HepG2 (cell line): ENCODE results near the gene ALMS1. TPM values are rescaled to one million over a fixed set of nuclear protein-coding genes. Genes with fewer than 3 reads are reported as not detected.
A peak's percentile ranks its signal among the peaks of the same experiment; 100 is the strongest.

Source experiments
- AHDC1 ChIP-seq: sonication (generic); formaldehyde crosslinking; IDR thresholded peaks from 2 replicates; pipeline ENCODE4 v1.5.1; 2020; ENCODE audit warnings: mild to moderate bottlenecking, missing genetic modification reagents, borderline replicate concordance
- ARNT2 ChIP-seq: sonication (generic); formaldehyde crosslinking; IDR thresholded peaks from 2 replicates; pipeline ENCODE4 v1.8.0; 2022; ENCODE audit warnings: mild to moderate bottlenecking, low read depth, missing genetic modification reagents, moderate library complexity
- E2F1 ChIP-seq: sonication (generic); formaldehyde crosslinking; IDR thresholded peaks from 2 replicates; pipeline ENCODE4 v1.5.0; 2020; ENCODE audit warnings: missing genetic modification reagents
- IRF9 ChIP-seq: sonication (generic); formaldehyde crosslinking; IDR thresholded peaks from 2 replicates; pipeline ENCODE4 v1.8.0; 2022; ENCODE audit warnings: missing genetic modification reagents, mild to moderate bottlenecking, borderline replicate concordance
- MIXL1 ChIP-seq: IDR thresholded peaks from 2 replicates; pipeline ENCODE4 v1.6.1; 2016
- MYC ChIP-seq: sonication (generic); formaldehyde crosslinking; IDR thresholded peaks from 2 replicates; pipeline ENCODE4 v1.9.0; 2021; ENCODE audit warnings: missing genetic modification reagents, borderline replicate concordance
- SP4 ChIP-seq: sonication (generic); formaldehyde crosslinking; IDR thresholded peaks from 2 replicates; pipeline ENCODE4 v1.8.1; 2023; ENCODE audit warnings: mild to moderate bottlenecking, missing genetic modification reagents
- THAP9 ChIP-seq: sonication (generic); formaldehyde crosslinking; IDR thresholded peaks from 2 replicates; pipeline ENCODE4; 2020; ENCODE audit warnings: missing genetic modification reagents, mild to moderate bottlenecking, borderline replicate concordance
- ZNF512B ChIP-seq: sonication (generic); formaldehyde crosslinking; IDR thresholded peaks from 2 replicates; pipeline ENCODE4 v1.5.1; 2020; ENCODE audit warnings: missing genetic modification reagents, mild to moderate bottlenecking, borderline replicate concordance
- ZNF547 ChIP-seq: sonication (generic); formaldehyde crosslinking; IDR thresholded peaks from 2 replicates; pipeline ENCODE4 v1.5.1; 2020; ENCODE audit warnings: mild to moderate bottlenecking, missing genetic modification reagents
- ZUFSP ChIP-seq: sonication (generic); formaldehyde crosslinking; IDR thresholded peaks from 2 replicates; pipeline ENCODE4 v1.9.0; 2021; ENCODE audit warnings: missing genetic modification reagents, mild to moderate bottlenecking, borderline replicate concordance
- polyA plus RNA-seq, 8 experiments: library from polyadenylated mRNA; depleted of rRNA in 3 of 8; stranded (reverse) in 7 of 8; unstranded in 1 of 8; fragments of >200 nt; fragmentation: Illumina TruSeq in 4 of 8; extraction: Trizol in 4 of 8; gene quantifications; 2 replicates each; pipeline versions ENCODE4 v1.2.1 to v1.2.3, GENCODE V29; 2011 to 2016; ENCODE audit warnings: low read depth in 4 of 8, missing spikeins in 1 of 8, mixed read lengths in 1 of 8; ENCODE audit not compliant: insufficient read depth in 1 of 8
- total RNA-seq, 5 experiments: library from RNA; depleted of rRNA; stranded (reverse); fragments of >200 nt; fragmentation: Illumina TruSeq; extraction: Trizol; gene quantifications; 2 replicates each; pipeline ENCODE4 v1.2.3, GENCODE V29; 2016; ENCODE audit warnings: low read depth in 1 of 5

Gene ALMS1
- total and polyA plus RNA-seq, 2 of the 13 experiments (the other 11 are each of a cell fraction or from before 2014, with no cell fraction given): 12.9 to 21.2 TPM

GRCh38 chr2:73385504-73386341, at the start of gene ALMS1 (continued):
- TF ChIP-seq AHDC1 (CRISPR knock-in tag): no peak
- no peak; the same call in 1 of the 2 replicates for TF ChIP-seq MYC (CRISPR knock-in tag)
- TF ChIP-seq ZNF547 (CRISPR knock-in tag): peak; percentile 43; the same call in 1 of the 2 replicates
- TF ChIP-seq SP4 (CRISPR knock-in tag): peak; percentile 54
- TF ChIP-seq ZNF512B (CRISPR knock-in tag): peak; percentile 57; the same call in 1 of the 2 replicates
- peak; percentile 75 for TF ChIP-seq E2F1 (CRISPR knock-in tag)
- no peak; the same call in 1 of the 2 replicates for TF ChIP-seq IRF9 (CRISPR knock-in tag)
- TF ChIP-seq THAP9 (CRISPR knock-in tag): peak; percentile 71
- TF ChIP-seq ARNT2 (CRISPR knock-in tag): peak; percentile 28
- TF ChIP-seq ZUFSP: no peak
- TF ChIP-seq MIXL1: no peak
